Loucy (cell line): ENCODE results near the gene S1PR1.
A peak's percentile ranks its signal among the peaks of the same experiment; 100 is the strongest.
"Not testable (repeated sequence)": the region's sequence is repeated elsewhere in the genome, so short reads cannot be mapped to it uniquely, and the experiment has no call there.

Experiments used
- H2AFZ ChIP-seq: fragments of 200-600 bp; sonication (generic); 2 replicates; pipeline ENCODE4 v1.6.0; 2016; ENCODE audit warnings: antibody characterized with exemption, mild to moderate bottlenecking, low read length, moderate library complexity
- H3F3A ChIP-seq: fragments of 200-600 bp; 2 replicates; pipeline ENCODE4 v1.6.0; 2016; ENCODE audit warnings: antibody characterized with exemption, low read depth, mild to moderate bottlenecking
- H3K27me3 ChIP-seq: fragments of 200-600 bp; sonication (generic); 2 replicates; pipeline ENCODE4 v1.6.1; 2014; ENCODE audit warnings: low read length, mild to moderate bottlenecking; ENCODE audit not compliant: insufficient read depth, poor library complexity, severe bottlenecking
- H3K36me3 ChIP-seq: fragments of 200-600 bp; sonication (generic); 2 replicates; pipeline ENCODE4 v1.6.1; 2016; ENCODE audit warnings: low read length; ENCODE audit not compliant: insufficient read depth
- H3K4me1 ChIP-seq: fragments of 200-600 bp; sonication (generic); 2 replicates; pipeline ENCODE4 v1.5.1; 2014; ENCODE audit warnings: low read length, mild to moderate bottlenecking; ENCODE audit not compliant: insufficient read depth, poor library complexity, severe bottlenecking
- H3K4me2 ChIP-seq: fragments of 200-600 bp; sonication (generic); 2 replicates; pipeline ENCODE4 v1.6.0; 2014; ENCODE audit warnings: antibody characterized with exemption, low read length, low read depth, mild to moderate bottlenecking; ENCODE audit not compliant: poor library complexity, severe bottlenecking
- H3K4me3 ChIP-seq: fragments of 200-600 bp; sonication (generic); 2 replicates; pipeline ENCODE4 v1.5.1; 2014; ENCODE audit warnings: low read length, mild to moderate bottlenecking, mixed read lengths; ENCODE audit not compliant: poor library complexity, severe bottlenecking
- H3K79me2 ChIP-seq: fragments of 200-600 bp; sonication (generic); 2 replicates; pipeline ENCODE4 v1.6.1; 2014; ENCODE audit warnings: low read length; ENCODE audit not compliant: insufficient read depth
- H3K9ac ChIP-seq: fragments of 200-600 bp; sonication (generic); 2 replicates; pipeline ENCODE4 v1.6.0; 2014; ENCODE audit warnings: mild to moderate bottlenecking, low read depth, low read length, moderate library complexity; ENCODE audit not compliant: poor library complexity, severe bottlenecking
- H3K9me2 ChIP-seq: fragments of 200-600 bp; sonication (generic); replicated peaks from 2 replicates; pipeline ENCODE4 v1.6.1; 2016; ENCODE audit warnings: low read depth, low read length, mixed read lengths
- H3K9me3 ChIP-seq: fragments of 200-600 bp; sonication (generic); 2 replicates; pipeline ENCODE4 v1.6.1; 2014; ENCODE audit warnings: mild to moderate bottlenecking, antibody characterized with exemption, low read length, low read depth; ENCODE audit not compliant: insufficient read depth
- H4K20me1 ChIP-seq: fragments of 200-600 bp; sonication (generic); 2 replicates; pipeline ENCODE4 v1.6.0; 2014; ENCODE audit warnings: antibody characterized with exemption, low read length, mild to moderate bottlenecking; ENCODE audit not compliant: insufficient read depth, poor library complexity, severe bottlenecking
- EZH2phosphoT487 ChIP-seq: fragments of 200-600 bp; IDR thresholded peaks from 2 replicates; pipeline ENCODE4 v1.6.1; 2018; ENCODE audit warnings: antibody characterized with exemption, mild to moderate bottlenecking, moderate library complexity, borderline replicate concordance
- TF ChIP-seq, protein P1 (sequence below): fragments of 200-600 bp; sonication (generic); conservative IDR thresholded peaks from 2 replicates; pipeline ENCODE4 v1.5.1; 2014; ENCODE audit warnings: mild to moderate bottlenecking, antibody characterized with exemption, low read length

S1PR1 gene

GRCh38 chr1:101205457-101205856, 31.4 kb upstream of the S1PR1 start:
- Histone ChIP-seq H3K9ac (no peak overlapping the region), H3K9me2 (no peaks in the 10 kb centered on the region), H3K4me1 (no peaks in the 10 kb centered on the region), H3K9me3 (no peaks in the 10 kb centered on the region), H3K27me3 (no peaks in the 10 kb centered on the region), H3K79me2 (no peaks in the 10 kb centered on the region), H3F3A (no peaks in the 10 kb centered on the region), H3K4me3 (no peak overlapping the region), H4K20me1 (no peaks in the 10 kb centered on the region), H2AFZ (peak overlapping the region; percentile 26; the same call in 1 of the 2 replicates), H3K36me3 (no peaks in the 10 kb centered on the region), H3K4me2 (no peak overlapping the region)
- TF ChIP-seq, protein P1, sequence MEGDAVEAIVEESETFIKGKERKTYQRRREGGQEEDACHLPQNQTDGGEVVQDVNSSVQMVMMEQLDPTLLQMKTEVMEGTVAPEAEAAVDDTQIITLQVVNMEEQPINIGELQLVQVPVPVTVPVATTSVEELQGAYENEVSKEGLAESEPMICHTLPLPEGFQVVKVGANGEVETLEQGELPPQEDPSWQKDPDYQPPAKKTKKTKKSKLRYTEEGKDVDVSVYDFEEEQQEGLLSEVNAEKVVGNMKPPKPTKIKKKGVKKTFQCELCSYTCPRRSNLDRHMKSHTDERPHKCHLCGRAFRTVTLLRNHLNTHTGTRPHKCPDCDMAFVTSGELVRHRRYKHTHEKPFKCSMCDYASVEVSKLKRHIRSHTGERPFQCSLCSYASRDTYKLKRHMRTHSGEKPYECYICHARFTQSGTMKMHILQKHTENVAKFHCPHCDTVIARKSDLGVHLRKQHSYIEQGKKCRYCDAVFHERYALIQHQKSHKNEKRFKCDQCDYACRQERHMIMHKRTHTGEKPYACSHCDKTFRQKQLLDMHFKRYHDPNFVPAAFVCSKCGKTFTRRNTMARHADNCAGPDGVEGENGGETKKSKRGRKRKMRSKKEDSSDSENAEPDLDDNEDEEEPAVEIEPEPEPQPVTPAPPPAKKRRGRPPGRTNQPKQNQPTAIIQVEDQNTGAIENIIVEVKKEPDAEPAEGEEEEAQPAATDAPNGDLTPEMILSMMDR = no peak

- not testable (repeated sequence) for H3K27me3 ChIP-seq, H3K4me3 ChIP-seq, H3K79me2 ChIP-seq, H3K9me2 ChIP-seq, H3K4me2 ChIP-seq, H4K20me1 ChIP-seq, H3K9ac ChIP-seq, H3F3A ChIP-seq, H3K9me3 ChIP-seq, H3K36me3 ChIP-seq, H3K4me1 ChIP-seq, H2AFZ ChIP-seq
Observed at GRCh38 chr1:101206139-101206538, 30.7 kb upstream of the S1PR1 start.

- H3K4me1 ChIP-seq, H3K4me3 ChIP-seq, H3K4me2 ChIP-seq, H2AFZ ChIP-seq, H4K20me1 ChIP-seq, H3K9me2 ChIP-seq, H3K27me3 ChIP-seq, H3K36me3 ChIP-seq, H3K9me3 ChIP-seq, H3K9ac ChIP-seq, H3K79me2 ChIP-seq, H3F3A ChIP-seq: not testable (repeated sequence)
Observed at GRCh38 chr1:101207271-101207670, 29.5 kb upstream of the S1PR1 start.

DNA sequence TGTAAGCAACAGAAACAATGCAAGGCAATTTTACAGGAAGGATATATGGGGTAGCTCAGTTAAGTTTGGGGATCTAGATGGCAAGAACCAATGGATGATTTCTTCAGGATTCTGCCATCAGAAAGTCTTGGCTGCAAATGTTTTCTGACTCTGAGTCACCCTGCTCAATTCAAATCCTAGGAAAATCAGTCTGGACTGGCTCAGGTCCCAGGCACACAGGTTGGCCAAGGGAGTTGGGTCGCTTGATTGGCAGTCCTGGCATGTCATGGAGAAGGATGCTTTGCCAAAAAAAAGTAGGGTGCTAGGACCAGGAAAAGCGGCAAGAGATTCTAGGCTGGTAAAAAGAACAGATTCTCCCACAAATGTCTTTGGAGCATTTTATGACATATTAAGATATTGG, 28.9 kb upstream of the S1PR1 start:
- Histone ChIP-seq H4K20me1 (no peaks in the 10 kb centered on the region), H3K9ac (no peak overlapping the region), H3F3A (no peaks in the 10 kb centered on the region), H3K4me3 (no peak overlapping the region), H3K4me1 (no peaks in the 10 kb centered on the region), H3K9me2 (no peaks in the 10 kb centered on the region), H3K4me2 (no peak overlapping the region), H3K79me2 (no peaks in the 10 kb centered on the region), H2AFZ (no peak overlapping the region), H3K9me3 (no peaks in the 10 kb centered on the region), H3K36me3 (no peaks in the 10 kb centered on the region), H3K27me3 (no peaks in the 10 kb centered on the region)
- TF ChIP-seq, protein P1 = no peak
- TF ChIP-seq EZH2phosphoT487 = no peak
